Myocyte (in vitro differentiated cells): Measurements from ENCODE around the gene CEBPE. TPM values are rescaled to one million over a fixed set of nuclear protein-coding genes. Genes with fewer than 3 reads are reported as not detected.

Experiments used
- DNase-seq: peaks from one replicate; pipeline ENCODE4 v3.0.0-alpha.2; 2012; ENCODE audit warnings: low read depth
- total RNA-seq: library from RNA; depleted of rRNA; stranded (reverse); fragments of >200 nt; gene quantifications from 2 replicates; pipeline ENCODE4 v1.2.3, GENCODE V29; 2014

Gene CEBPE
- total RNA-seq, 1 donor from 2014 or later = not detected

- DNase-seq = no peak
Observed at GRCh38 chr14:23145794-23146350, 26.8 kb upstream of the CEBPE start.

- no peak for DNase-seq
Observed at GRCh38 chr14:23143911-23144310, 24.9 kb upstream of the CEBPE start.

- no peak for DNase-seq
Observed at GRCh38 chr14:23142826-23143225, 23.8 kb upstream of the CEBPE start.

DNA sequence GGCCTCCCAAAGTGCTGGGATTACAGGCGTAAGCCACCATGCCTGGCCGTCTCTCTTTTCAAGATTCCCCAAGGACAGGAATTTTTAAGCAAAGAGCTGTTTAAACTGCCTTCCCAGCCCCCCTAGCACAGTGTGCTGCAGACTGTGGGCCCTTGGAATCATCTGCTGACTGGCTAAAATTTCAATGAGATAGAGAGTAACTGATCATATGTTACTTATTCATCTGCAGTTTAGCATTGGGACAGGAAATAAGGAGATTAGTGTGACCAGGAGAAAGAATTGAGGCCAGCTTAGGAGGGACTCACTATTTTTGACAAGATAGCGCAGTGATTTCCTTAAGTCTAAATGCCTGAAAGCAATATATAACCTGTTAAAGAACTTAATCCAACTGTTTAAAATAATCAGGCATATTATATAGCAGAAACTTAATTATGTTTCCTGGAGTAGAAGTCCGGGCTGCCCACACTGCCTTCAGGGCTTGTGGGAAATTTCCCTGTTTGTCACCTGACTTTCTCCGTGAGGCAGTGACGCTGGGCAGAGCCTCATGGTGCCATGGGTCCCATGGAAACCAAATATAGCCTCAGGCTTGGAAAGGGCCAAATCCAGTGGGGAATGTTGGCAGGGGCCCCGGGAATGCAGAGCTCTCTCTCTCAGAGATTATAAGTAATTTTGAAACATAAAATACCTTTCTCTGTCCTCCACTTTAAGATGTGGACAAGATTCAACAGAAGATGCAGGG, 22.8 kb upstream of the CEBPE start:
- peak; percentile 69 for DNase-seq

GRCh38 chr14:23140371-23140770, 21.3 kb upstream of the CEBPE start:
- no peak for DNase-seq

GRCh38 chr14:23139874-23140273, 20.8 kb upstream of the CEBPE start:
- no peak for DNase-seq

GRCh38 chr14:23137813-23138535, 18.9 kb upstream of the CEBPE start:
- no peak for DNase-seq

GRCh38 chr14:23137192-23137812, 18.2 kb upstream of the CEBPE start:
- no peak for DNase-seq

DNA sequence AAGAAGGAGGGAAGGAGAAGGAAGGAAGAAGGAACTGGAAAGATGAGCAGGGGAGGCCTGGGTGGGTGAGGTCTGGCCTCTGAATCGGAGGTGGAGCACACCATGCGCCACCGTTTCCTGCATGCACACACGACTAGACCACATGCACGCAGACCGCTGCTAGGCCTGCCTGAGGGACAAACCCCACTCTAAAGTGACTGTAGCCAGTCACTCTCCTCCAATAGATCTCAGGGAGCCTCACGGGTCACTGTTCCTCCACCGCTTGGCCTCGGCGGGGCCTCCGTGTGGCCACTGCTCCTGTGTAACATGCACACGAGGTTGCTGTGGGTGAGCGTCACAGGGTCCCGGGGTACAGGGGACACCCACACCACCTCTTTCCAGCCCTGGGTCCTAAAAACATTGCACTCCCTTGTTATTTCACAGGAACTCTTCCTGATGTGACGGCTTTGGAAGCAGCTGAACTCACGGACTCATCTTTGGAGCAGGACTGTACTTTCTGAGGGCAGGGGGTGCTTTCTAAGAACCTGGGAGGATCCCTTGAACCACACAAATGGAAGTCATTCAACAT, 17.6 kb upstream of the CEBPE start:
- no peak for DNase-seq

- no peak for DNase-seq
Observed at GRCh38 chr14:23132970-23133369, 13.9 kb upstream of the CEBPE start.

GRCh38 chr14:23131482-23131881, 12.4 kb upstream of the CEBPE start:
- DNase-seq = no peak

- DNase-seq = peak; percentile 67
Observed at GRCh38 chr14:23130871-23131270, 11.8 kb upstream of the CEBPE start.

- no peak for DNase-seq
Observed at GRCh38 chr14:23129759-23130316, 10.8 kb upstream of the CEBPE start.

- DNase-seq = no peak
Observed at GRCh38 chr14:23128969-23129758, 10.1 kb upstream of the CEBPE start.

DNA sequence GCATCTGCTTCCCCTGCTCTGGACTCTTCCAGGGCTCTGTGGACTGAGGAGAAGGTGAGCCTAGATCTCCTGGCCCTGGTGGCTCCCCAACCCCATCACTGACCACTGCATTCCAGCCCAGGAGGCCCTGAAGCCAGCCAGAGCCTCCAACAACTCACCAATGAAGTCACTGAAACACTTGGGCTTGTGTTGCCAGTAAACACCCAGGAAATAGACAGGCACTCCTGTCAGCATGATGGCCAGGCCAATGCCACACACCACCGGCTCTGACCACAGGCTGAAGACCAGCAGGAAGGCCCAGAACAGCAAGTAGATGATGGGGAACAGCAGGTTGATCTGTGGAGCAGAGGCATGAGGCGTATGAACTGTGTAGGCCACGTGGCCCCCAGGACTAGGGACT, 8.8 kb upstream of the CEBPE start:
- DNase-seq = peak; percentile 66

DNA sequence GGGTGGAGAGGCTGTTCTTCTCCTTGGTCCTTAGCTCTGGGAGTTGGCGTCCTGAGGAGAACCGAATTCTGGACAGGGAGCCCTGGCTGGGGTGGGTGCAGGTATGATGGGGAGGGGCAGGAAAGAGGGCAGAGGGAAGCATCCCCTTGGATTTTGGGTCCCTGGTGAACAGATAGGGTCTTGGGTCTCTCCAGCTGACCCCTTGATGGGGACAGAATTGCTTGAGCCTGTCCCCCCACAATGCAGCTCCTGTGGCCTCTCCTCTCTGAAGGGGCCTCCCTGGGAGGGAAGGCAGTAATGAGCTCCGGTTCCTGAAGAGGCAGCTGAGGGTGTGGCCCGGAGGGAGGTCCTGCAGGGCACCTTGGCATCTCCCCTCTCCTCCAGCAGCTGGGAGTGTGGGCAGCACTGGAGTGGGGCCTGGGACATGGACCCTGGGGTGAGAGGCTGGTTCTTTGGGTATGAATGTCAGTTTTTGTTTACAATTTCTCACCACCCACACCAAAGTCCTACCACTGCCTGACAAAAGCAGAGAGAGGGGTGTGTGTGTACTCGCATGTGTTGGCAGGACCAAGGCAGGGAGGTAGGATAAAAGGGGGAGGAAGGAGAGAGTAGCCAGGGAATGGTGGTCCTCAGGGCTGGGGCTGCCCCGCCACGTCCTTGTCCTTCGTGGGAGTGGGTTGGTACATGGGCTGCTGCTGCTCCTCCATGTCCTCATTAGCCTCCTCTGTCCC, 7.7 kb upstream of the CEBPE start:
- DNase-seq = no peak

GRCh38 chr14:23125933-23126524, 7.0 kb upstream of the CEBPE start:
- no peak for DNase-seq

GRCh38 chr14:23125011-23125410, 6.0 kb upstream of the CEBPE start:
- DNase-seq = no peak

- no peak for DNase-seq
Observed at GRCh38 chr14:23124337-23124954, 5.4 kb upstream of the CEBPE start.
